Fibroblast of skin of scalp (primary cell): ENCODE measurements around the gene OR2AP1. TPM values are rescaled to one million over a fixed set of nuclear protein-coding genes. Genes with fewer than 3 reads are reported as not detected.
"Not testable (repeated sequence)": the region's sequence is repeated elsewhere in the genome, so short reads cannot be mapped to it uniquely, and the experiment has no call there.

Experiments
- DNase-seq: peaks from one replicate; pipeline ENCODE4 v3.0.0-alpha.2; 2013
- polyA plus RNA-seq, 2 experiments: library from polyadenylated mRNA; unstranded; fragments of 120-200 nt; gene quantifications; one replicate each; pipeline ENCODE4 v1.2.1, GENCODE V29; 2013; ENCODE audit not compliant: insufficient read length in 2 of 2

The OR2AP1 gene
- polyA plus RNA-seq (2013, experiment 1 of 2; ENCODE audit: insufficient read length), result not detected
- not detected for polyA plus RNA-seq (2013, experiment 2 of 2; ENCODE audit: insufficient read length)

- DNase-seq, result no peak
These were observed at the start of gene OR2AP1 for GRCh38 chr12:55572168-55572567. Gene OR2AP1, plus strand, starts transcription at chr12:55572468. Its CDS starts 1,947 bp downstream, at chr12:55574415.

GRCh38 chr12:55548235-55548634 lies 24.0 kb upstream of the OR2AP1 start:
- DNase-seq, result not testable (repeated sequence)

GRCh38 chr12:55548756-55549155 lies 23.5 kb upstream of the OR2AP1 start:
- DNase-seq, result no peak

GRCh38 chr12:55549302-55549701 lies 23.0 kb upstream of the OR2AP1 start, which contains the start of gene OR6C4:
Gene OR6C4, plus strand, starts transcription at chr12:55549602. Its CDS starts 1,625 bp downstream, at chr12:55551227.
- DNase-seq, result no peak

- no peak for DNase-seq
These were observed 18.0 kb upstream of the OR2AP1 start for GRCh38 chr12:55554296-55554695.

GRCh38 chr12:55570060-55570459 lies 2.2 kb upstream of the OR2AP1 start:
- DNase-seq, result not testable (repeated sequence)

- not testable (repeated sequence) for DNase-seq
These were observed 1.6 kb upstream of the OR2AP1 start for GRCh38 chr12:55570689-55571088.

GRCh38 chr12:55582066-55582465 lies 9.8 kb downstream of the OR2AP1 start:
- no peak for DNase-seq

GRCh38 chr12:55585817-55586216 lies 13.5 kb downstream of the OR2AP1 start:
- DNase-seq, result no peak

GRCh38 chr12:55590152-55590551 lies 17.9 kb downstream of the OR2AP1 start:
- DNase-seq, result not testable (repeated sequence)

- no peak for DNase-seq
These were observed 35.7 kb downstream of the OR2AP1 start for GRCh38 chr12:55607821-55608594.

- DNase-seq, result no peak
These were observed 38.3 kb downstream of the OR2AP1 start for GRCh38 chr12:55610598-55610997.

GRCh38 chr12:55612646-55613045 lies 40.4 kb downstream of the OR2AP1 start:
- DNase-seq, result no peak

- DNase-seq, result no peak
These were observed 42.5 kb downstream of the OR2AP1 start for GRCh38 chr12:55614764-55615163.

- DNase-seq, result peak; percentile 93
These were observed 47.3 kb downstream of the OR2AP1 start for GRCh38 chr12:55619354-55620138.

- no peak for DNase-seq
These were observed 51.8 kb downstream of the OR2AP1 start for GRCh38 chr12:55624056-55624455.
